Measurements from ENCODE around the gene SV2B.

DNA sequence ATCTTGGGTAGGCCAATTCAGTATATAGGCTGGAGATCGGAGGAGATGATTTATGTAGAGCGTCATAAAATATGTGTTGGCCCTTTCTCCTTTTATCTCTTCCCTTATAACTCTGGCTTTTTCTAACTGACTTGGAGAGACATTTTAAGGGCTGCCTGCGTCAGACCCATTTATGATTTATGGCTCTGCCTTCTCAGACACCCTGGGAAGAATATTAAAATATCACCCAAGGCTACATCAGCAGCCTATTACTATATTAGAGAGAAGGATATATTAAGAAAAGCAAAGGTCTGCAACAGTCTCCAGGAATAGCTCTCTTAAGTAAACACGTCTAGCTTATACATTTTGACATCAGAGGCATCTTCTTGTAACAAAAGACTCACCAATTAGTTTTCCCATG, 179.4 kb downstream of the SV2B start:
- TF ChIP-seq, protein P1, sequence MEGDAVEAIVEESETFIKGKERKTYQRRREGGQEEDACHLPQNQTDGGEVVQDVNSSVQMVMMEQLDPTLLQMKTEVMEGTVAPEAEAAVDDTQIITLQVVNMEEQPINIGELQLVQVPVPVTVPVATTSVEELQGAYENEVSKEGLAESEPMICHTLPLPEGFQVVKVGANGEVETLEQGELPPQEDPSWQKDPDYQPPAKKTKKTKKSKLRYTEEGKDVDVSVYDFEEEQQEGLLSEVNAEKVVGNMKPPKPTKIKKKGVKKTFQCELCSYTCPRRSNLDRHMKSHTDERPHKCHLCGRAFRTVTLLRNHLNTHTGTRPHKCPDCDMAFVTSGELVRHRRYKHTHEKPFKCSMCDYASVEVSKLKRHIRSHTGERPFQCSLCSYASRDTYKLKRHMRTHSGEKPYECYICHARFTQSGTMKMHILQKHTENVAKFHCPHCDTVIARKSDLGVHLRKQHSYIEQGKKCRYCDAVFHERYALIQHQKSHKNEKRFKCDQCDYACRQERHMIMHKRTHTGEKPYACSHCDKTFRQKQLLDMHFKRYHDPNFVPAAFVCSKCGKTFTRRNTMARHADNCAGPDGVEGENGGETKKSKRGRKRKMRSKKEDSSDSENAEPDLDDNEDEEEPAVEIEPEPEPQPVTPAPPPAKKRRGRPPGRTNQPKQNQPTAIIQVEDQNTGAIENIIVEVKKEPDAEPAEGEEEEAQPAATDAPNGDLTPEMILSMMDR (IDR thresholded peaks at IDR 0.05): no peak
- TF ChIP-seq POLR2A (IDR thresholded peaks at IDR 0.05): no peak
- TF ChIP-seq POLR2AphosphoS5 (IDR thresholded peaks at IDR 0.05): no peak
- no peak for TF ChIP-seq EP300 (IDR thresholded peaks at IDR 0.05; ENCODE audit: low read depth)

Data from transverse colon (tissue), 4 donors.